SK-MEL-5 (cell line): ENCODE results near the gene ECM1. TPM values are rescaled to one million over a fixed set of nuclear protein-coding genes. Genes with fewer than 3 reads are reported as not detected.

Experiments used
- DNase-seq: peaks from one replicate; pipeline ENCODE4 v3.0.0-alpha.2; 2016; ENCODE audit warnings: low read depth, low spot score
- in situ Hi-C: cut with HindIII; loops from 2 replicates; pipeline ENCODE4 v1.10.0; 2016; ENCODE audit warnings: low sequenced_read_pairs, high pct_unique_total_duplicates, low pct_unique_long_range_greater_than_20kb
- small RNA-seq, 2 experiments: library from RNA; depleted of rRNA; stranded (forward); fragments of <200 nt; gene quantifications; one replicate each; pipeline ENCODE3, GENCODE V24; 2014
- total RNA-seq: library from RNA; depleted of rRNA; stranded (reverse); fragments of >200 nt; shearing (Covaris generic); gene quantifications from 2 replicates; pipeline ENCODE4 v1.2.3, GENCODE V29; 2014; rRNA removed

The ECM1 gene
- total RNA-seq, 1 experiment from 2014 or later: 192 TPM

GRCh38 chr1:150562446-150563339, 54.8 kb downstream of the ECM1 start:
- in situ Hi-C loops: no loop called here
- DNase-seq: no peak

Small RNA genes lying within 50 kb of the gene (small RNA-seq; reads per million reads assigned to genes)
- gene MIR4257: 0 reads per million in 2 experiments

Other genes with a start within 250 kb of the ECM1 start
- 208 and 231 TPM in 2 replicates for gene APH1A, start 239.1 kb upstream of the ECM1 start, total RNA-seq
- gene C1orf54, start 235.3 kb upstream of the ECM1 start, total RNA-seq: 1.5 and 3.1 TPM in 2 replicates
- gene CIART, start 225.6 kb upstream of the ECM1 start, total RNA-seq: 0.21 TPM in 1 of 2 replicates, not detected in the other
- 77.2 and 88.4 TPM in 2 replicates for gene MRPS21, start 214.2 kb upstream of the ECM1 start, total RNA-seq
- 50.4 and 52.7 TPM in 2 replicates for gene PRPF3, start 186.6 kb upstream of the ECM1 start, total RNA-seq
- gene RPRD2, start 144.0 kb upstream of the ECM1 start, total RNA-seq: 7.1 and 12.6 TPM in 2 replicates
- gene TARS2, start 20.7 kb upstream of the ECM1 start, total RNA-seq: 24.7 and 28.3 TPM in 2 replicates
- not detected in 2 replicates for gene FALEC, start 7.6 kb downstream of the ECM1 start, total RNA-seq
- 0.27 and 0.48 TPM in 2 replicates for gene ADAMTSL4, start 41.3 kb downstream of the ECM1 start, total RNA-seq
- 123 and 130 TPM in 2 replicates for gene MCL1, start 71.5 kb downstream of the ECM1 start, total RNA-seq
- gene ENSA, start 121.5 kb downstream of the ECM1 start, total RNA-seq: 101 and 108 TPM in 2 replicates
- 6.6 and 7.7 TPM in 2 replicates for gene GOLPH3L, start 189.0 kb downstream of the ECM1 start, total RNA-seq
- 8.9 and 12.5 TPM in 2 replicates for gene HORMAD1, start 212.8 kb downstream of the ECM1 start, total RNA-seq